ENCODE data around the gene KLK8. TPM values are rescaled to one million over a fixed set of nuclear protein-coding genes. Genes with fewer than 3 reads are reported as not detected.
A peak's percentile ranks its signal among the peaks of the same experiment; 100 is the strongest.
"Not testable (repeated sequence)": the region's sequence is repeated elsewhere in the genome, so short reads cannot be mapped to it uniquely, and the experiment has no call there.

KLK8 gene
- total RNA-seq, 4 donors from 2014 or later, result 32.8 to 235 (median 191) TPM

GRCh38 chr19:50977626-50978025 is 23.8 kb downstream of the KLK8 start:
- intact Hi-C loops (cut with DNase I), result no loop called here
- H3K4me1 ChIP-seq, result peaks cover 5 to 32% (median 7%) of the 10 kb centered on the region in 3 donors
- no peak overlapping the region for H3K27ac ChIP-seq
- no peaks in the 10 kb centered on the region for H3K36me3 ChIP-seq
- DNase-seq, result no peak
- H3K9me3 ChIP-seq, result no peaks in the 10 kb centered on the region
- peaks cover 0 to 70% (median 0%) of the 10 kb centered on the region in 4 donors for H3K27me3 ChIP-seq
- H3K4me3 ChIP-seq, result no peak overlapping the region
- TF ChIP-seq, protein P1, sequence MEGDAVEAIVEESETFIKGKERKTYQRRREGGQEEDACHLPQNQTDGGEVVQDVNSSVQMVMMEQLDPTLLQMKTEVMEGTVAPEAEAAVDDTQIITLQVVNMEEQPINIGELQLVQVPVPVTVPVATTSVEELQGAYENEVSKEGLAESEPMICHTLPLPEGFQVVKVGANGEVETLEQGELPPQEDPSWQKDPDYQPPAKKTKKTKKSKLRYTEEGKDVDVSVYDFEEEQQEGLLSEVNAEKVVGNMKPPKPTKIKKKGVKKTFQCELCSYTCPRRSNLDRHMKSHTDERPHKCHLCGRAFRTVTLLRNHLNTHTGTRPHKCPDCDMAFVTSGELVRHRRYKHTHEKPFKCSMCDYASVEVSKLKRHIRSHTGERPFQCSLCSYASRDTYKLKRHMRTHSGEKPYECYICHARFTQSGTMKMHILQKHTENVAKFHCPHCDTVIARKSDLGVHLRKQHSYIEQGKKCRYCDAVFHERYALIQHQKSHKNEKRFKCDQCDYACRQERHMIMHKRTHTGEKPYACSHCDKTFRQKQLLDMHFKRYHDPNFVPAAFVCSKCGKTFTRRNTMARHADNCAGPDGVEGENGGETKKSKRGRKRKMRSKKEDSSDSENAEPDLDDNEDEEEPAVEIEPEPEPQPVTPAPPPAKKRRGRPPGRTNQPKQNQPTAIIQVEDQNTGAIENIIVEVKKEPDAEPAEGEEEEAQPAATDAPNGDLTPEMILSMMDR (IDR thresholded peaks at IDR 0.05), result no peak
- no peak for TF ChIP-seq POLR2A (IDR thresholded peaks at IDR 0.05)
- 58 to 62% methylated on average over 3 to 4 of the region's 4 CpGs for WGBS, 2 donors

DNA sequence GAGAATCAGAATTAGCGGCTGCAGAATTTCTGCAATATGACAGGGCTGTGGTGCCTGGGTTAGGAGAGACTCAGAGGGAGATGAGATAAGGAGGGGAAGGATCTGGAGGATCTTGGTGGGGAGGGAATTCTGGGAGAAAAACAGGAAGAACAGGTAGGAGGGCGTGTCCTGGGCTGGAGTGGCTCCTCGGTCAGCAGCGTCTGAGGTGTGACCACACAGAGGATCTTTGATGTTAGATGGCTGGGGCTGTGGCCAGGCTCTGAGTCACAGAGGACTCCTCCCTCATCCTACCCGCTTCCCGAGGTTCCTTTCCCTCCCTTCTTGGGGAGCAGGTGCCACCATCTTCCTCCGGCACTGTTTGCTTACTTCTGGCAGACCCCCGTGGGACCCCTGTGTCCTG is 25.6 kb downstream of the KLK8 start:
- no peak for DNase-seq
- intact Hi-C loops (cut with DNase I), result no loop called here
- Histone ChIP-seq H3K27me3 (peaks cover 0 to 68% (median 0%) of the 10 kb centered on the region in 4 donors), H3K27ac (peak overlapping the region; percentile 55 to 77 (median 64)), H3K36me3 (no peaks in the 10 kb centered on the region), H3K4me1 (peaks cover 8 to 37% (median 11%) of the 10 kb centered on the region in 3 donors), H3K4me3 (no peak overlapping the region), H3K9me3 (no peaks in the 10 kb centered on the region)
- 8% methylated on average over 8 of the region's 8 CpGs for WGBS, 2 donors
- TF ChIP-seq, protein P1 (IDR thresholded peaks at IDR 0.05), result no peak
- no peak for TF ChIP-seq POLR2A (IDR thresholded peaks at IDR 0.05)

DNA sequence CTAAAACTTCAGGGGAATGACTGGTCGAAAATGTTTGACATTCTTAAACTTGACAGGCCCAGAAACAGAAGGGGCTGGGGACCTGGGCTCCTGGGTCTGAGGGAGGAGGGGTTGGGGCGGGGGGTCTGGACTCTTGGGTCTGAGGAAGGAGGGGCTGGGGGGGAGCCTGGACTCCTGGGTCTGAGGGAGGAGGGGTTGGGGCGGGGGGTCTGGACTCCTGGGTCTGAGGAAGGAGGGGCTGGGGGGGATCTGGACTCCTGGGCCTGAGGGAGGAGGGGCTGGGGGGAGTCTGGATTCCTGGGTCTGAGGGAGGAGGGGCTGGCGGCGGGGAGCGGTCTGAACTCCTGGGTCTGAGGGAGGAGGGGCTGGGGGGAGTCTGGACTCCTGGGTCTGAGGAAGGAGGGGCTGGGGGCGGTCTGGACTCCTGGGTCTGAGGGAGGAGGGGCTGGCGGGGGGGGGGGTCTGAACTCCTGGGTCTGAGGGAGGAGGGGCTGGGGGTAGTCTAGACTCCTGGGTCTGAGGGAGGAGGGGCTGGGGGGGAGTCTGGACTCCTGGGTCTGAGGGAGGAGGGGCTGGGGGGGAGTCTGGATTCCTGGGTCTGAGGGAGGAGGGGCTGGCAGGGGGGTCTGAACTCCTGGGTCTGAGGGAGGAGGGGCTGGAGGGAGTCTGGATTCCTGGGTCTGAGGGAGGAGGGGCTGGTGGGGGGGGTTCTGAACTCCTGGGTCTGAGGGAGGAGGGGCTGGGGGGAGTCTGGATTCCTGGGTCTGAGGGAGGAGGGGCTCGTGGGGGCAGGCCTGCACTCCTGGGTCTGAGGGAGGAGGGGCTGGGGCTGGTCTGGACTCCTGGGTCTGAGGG is 26.5 kb downstream of the KLK8 start:
- H3K4me1 ChIP-seq, result peaks cover 9 to 44% (median 11%) of the 10 kb centered on the region in 3 donors
- peaks cover 0 to 68% (median 0%) of the 10 kb centered on the region in 4 donors for H3K27me3 ChIP-seq
- TF ChIP-seq POLR2A (IDR thresholded peaks at IDR 0.05), result no peak
- TF ChIP-seq, protein P1 (IDR thresholded peaks at IDR 0.05), result no peak
- peak overlapping the region; percentile 55 to 77 (median 64) for H3K27ac ChIP-seq
- H3K9me3 ChIP-seq, result no peaks in the 10 kb centered on the region
- no peak overlapping the region for H3K4me3 ChIP-seq
- no peaks in the 10 kb centered on the region for H3K36me3 ChIP-seq
- 27 to 29% methylated on average over 1 of the region's 9 CpGs for WGBS, 2 donors
- no peak for DNase-seq
- intact Hi-C loops (cut with DNase I), result no loop called here

- no peak overlapping the region for H3K4me3 ChIP-seq
- no peaks in the 10 kb centered on the region for H3K36me3 ChIP-seq
- H3K27ac ChIP-seq, result peak overlapping the region; percentile 39 to 63 (median 52)
- 48 to 63% methylated on average over 6 to 9 of the region's 9 CpGs for WGBS, 2 donors
- TF ChIP-seq, protein P1 (IDR thresholded peaks at IDR 0.05), result no peak
- no peak for TF ChIP-seq POLR2A (IDR thresholded peaks at IDR 0.05)
- intact Hi-C loops (cut with DNase I), result no loop called here
- peaks cover 10 to 49% (median 13%) of the 10 kb centered on the region in 3 donors for H3K4me1 ChIP-seq
- H3K27me3 ChIP-seq, result peaks cover 0 to 72% (median 0%) of the 10 kb centered on the region in 4 donors
- H3K9me3 ChIP-seq, result no peaks in the 10 kb centered on the region
- DNase-seq, result no peak
Observed at GRCh38 chr19:50972795-50973376, 28.5 kb downstream of the KLK8 start.

- intact Hi-C loops (cut with DNase I); H3K36me3 ChIP-seq; H3K9me3 ChIP-seq; DNase-seq: not testable (repeated sequence)
- 62 to 66% methylated on average over 3 of the region's 3 CpGs for WGBS, 2 donors
- Histone ChIP-seq H3K27ac (peak overlapping the region; percentile 31 to 57 (median 44)), H3K4me1 (peaks cover 10 to 50% (median 13%) of the 10 kb centered on the region in 3 donors), H3K4me3 (peak overlapping the region in 1 of 4 donors; percentile 24), H3K27me3 (peaks cover 0 to 72% (median 0%) of the 10 kb centered on the region in 4 donors)
Observed at GRCh38 chr19:50969810-50970209, 31.6 kb downstream of the KLK8 start.

All from esophagus squamous epithelium (tissue), 5 donors.